HepG2 (cell line): Measurements from ENCODE around the gene B4GALT3. TPM values are rescaled to one million over a fixed set of nuclear protein-coding genes. Genes with fewer than 3 reads are reported as not detected.

Source experiments
- ATAC-seq: fragments of 200-7000 bp; cut with Tn5 transposase; 3 replicates; pipeline ENCODE4 v1.9.1; 2020; ENCODE audit warnings: mild to moderate bottlenecking, moderate library complexity
- BruUV-seq: library from RNA; stranded (reverse); fragments of 400-500 nt; replicated peaks from 2 replicates; lab custom pipeline; 2021; lab: Mats Ljungman, UMichigan
- CTCF ChIA-PET: fragments of 300-600 bp; formaldehyde crosslinking; extraction: SDS; loops from one replicate; lab custom pipeline; 2021; ENCODE audit warnings: low total read pairs, inconsistent platforms, low intra/inter-chr PET ratio; lab: Yijun Ruan, JAX
- POLR2A ChIA-PET: fragments of 350-600 bp; sonication (Branson Sonifier 250); formaldehyde crosslinking; loops from one replicate; lab custom pipeline; 2020; ENCODE audit warnings: antibody characterized with exemption, inconsistent platforms; lab: Yijun Ruan, JAX
- DNase-seq: peaks from one replicate; pipeline ENCODE4 v3.0.0-alpha.2; 2015; ENCODE audit warnings: low spot score
- FAIRE-seq: peaks from 3 replicates; lab custom pipeline; 2011; peaks lifted over from hg19 to GRCh38; lab: Jason Lieb, UNC
- H2AFZ ChIP-seq: one replicate; pipeline ENCODE4 v1.6.1; 2011; ENCODE audit warnings: low read length, inconsistent platforms
- H3K27ac ChIP-seq: fragments of 300-600 bp; 3 replicates; pipeline ENCODE4 v1.8.0; 2011; ENCODE audit warnings: mixed run types, mild to moderate bottlenecking, mixed read lengths, low read length, inconsistent platforms; ENCODE audit not compliant: insufficient read depth; ENCODE audit errors: extremely low read length
- H3K27me3 ChIP-seq, 2 experiments: fragments of 200-600 bp in 1 of 2; 2 replicates in 1 of 2; 3 replicates in 1 of 2; pipeline versions ENCODE4 v1.6.0 to v1.8.0; 2011; ENCODE audit warnings: low read length in 2 of 2, mild to moderate bottlenecking in 2 of 2, moderate library complexity in 2 of 2, inconsistent platforms in 1 of 2; ENCODE audit not compliant: insufficient read depth in 2 of 2, control insufficient read depth in 1 of 2
- H3K36me3 ChIP-seq, 2 experiments: fragments of 200-600 bp in 1 of 2; replicated peaks in 1 of 2; 2 replicates in 1 of 2; 3 replicates in 1 of 2; pipeline versions ENCODE4 v1.5.1 to v1.8.0; 2011; ENCODE audit warnings: low read length in 2 of 2, inconsistent platforms in 1 of 2; ENCODE audit not compliant: insufficient read depth in 2 of 2, control insufficient read depth in 1 of 2
- H3K4me1 ChIP-seq: 2 replicates; pipeline ENCODE4 v1.5.1; 2012; ENCODE audit warnings: low read length, inconsistent platforms; ENCODE audit not compliant: insufficient read depth
- H3K4me2 ChIP-seq: 2 replicates; pipeline ENCODE4 v1.6.0; 2011; ENCODE audit warnings: low read depth, low read length, inconsistent platforms
- H3K4me3 ChIP-seq, 3 experiments: fragments of 200-600 bp in 1 of 3; sonication (generic), shearing (Covaris generic) in 1 of 3; replicated peaks in 1 of 3; 2 replicates each; pipeline ENCODE4 v1.5.1; 2011 to 2016; ENCODE audit warnings: low read length in 3 of 3, inconsistent platforms in 2 of 3, low read depth in 2 of 3, mild to moderate bottlenecking in 2 of 3, control low read depth in 1 of 3, mixed read lengths in 1 of 3; ENCODE audit not compliant: insufficient read depth in 1 of 3
- H3K79me2 ChIP-seq: one replicate; pipeline ENCODE4 v1.6.1; 2011; ENCODE audit warnings: low read length, inconsistent platforms; ENCODE audit not compliant: insufficient read depth
- H3K9ac ChIP-seq: 2 replicates; pipeline ENCODE4 v1.6.0; 2011; ENCODE audit warnings: mild to moderate bottlenecking, low read depth, low read length, inconsistent platforms; ENCODE audit not compliant: insufficient read depth
- H3K9me3 ChIP-seq: 2 replicates; pipeline ENCODE4 v1.5.1; 2012; ENCODE audit warnings: mild to moderate bottlenecking, low read length
- H4K20me1 ChIP-seq: 2 replicates; pipeline ENCODE4 v1.6.0; 2011; ENCODE audit warnings: inconsistent platforms, mild to moderate bottlenecking, low read length, moderate library complexity; ENCODE audit not compliant: insufficient read depth
- CREB1 ChIP-seq, 2 experiments: fragments of 450-650 bp in 1 of 2; IDR thresholded peaks; 2 replicates each; pipeline ENCODE4 v1.6.1; 2016 to 2017; ENCODE audit warnings: control low read depth in 1 of 2, mild to moderate bottlenecking in 1 of 2, missing compliant biosample characterization in 1 of 2, missing genetic modification characterization in 1 of 2
- EP300 ChIP-seq, 3 experiments: sonication (generic) in 1 of 3; formaldehyde crosslinking in 1 of 3; IDR thresholded peaks; 2 replicates each; pipeline versions ENCODE4 v1.5.1 to v1.6.1; 2011 to 2020; ENCODE audit warnings: low read depth in 2 of 3, low read length in 2 of 3, borderline replicate concordance in 1 of 3, improper control_type of control experiment in 1 of 3, mild to moderate bottlenecking in 1 of 3, missing genetic modification reagents in 1 of 3, moderate library complexity in 1 of 3
- ISL2 ChIP-seq: sonication (generic); formaldehyde crosslinking; IDR thresholded peaks from 2 replicates; pipeline ENCODE4 v1.5.0; 2020; ENCODE audit warnings: missing genetic modification reagents
- KDM2A ChIP-seq: sonication (generic); formaldehyde crosslinking; IDR thresholded peaks from 2 replicates; pipeline ENCODE4 v1.4.0; 2020; ENCODE audit warnings: low read depth, missing genetic modification reagents, borderline replicate concordance
- KLF15 ChIP-seq: sonication (generic); formaldehyde crosslinking; IDR thresholded peaks from 2 replicates; pipeline ENCODE4 v1.8.1; 2023; ENCODE audit warnings: borderline replicate concordance, mild to moderate bottlenecking, inconsistent platforms, missing genetic modification reagents, mixed read lengths
- MED1 ChIP-seq: sonication (generic); formaldehyde crosslinking; IDR thresholded peaks from 2 replicates; pipeline ENCODE4 v1.4.0; 2020; ENCODE audit warnings: missing genetic modification reagents
- NFE2L1 ChIP-seq: sonication (generic); formaldehyde crosslinking; IDR thresholded peaks from 2 replicates; pipeline ENCODE4 v1.4.0; 2020; ENCODE audit warnings: missing genetic modification reagents, mild to moderate bottlenecking, borderline replicate concordance
- PAX8 ChIP-seq: sonication (generic); formaldehyde crosslinking; IDR thresholded peaks from 2 replicates; pipeline ENCODE4 v1.8.0; 2022; ENCODE audit warnings: mild to moderate bottlenecking, missing genetic modification reagents, borderline replicate concordance
- POLR2A ChIP-seq, 2 experiments: IDR thresholded peaks; 2 replicates each; pipeline ENCODE4 v1.6.1; 2011; ENCODE audit warnings: low read depth in 2 of 2, low read length in 2 of 2, mild to moderate bottlenecking in 1 of 2, moderate library complexity in 1 of 2; ENCODE audit not compliant: insufficient read depth in 1 of 2
- SPEN ChIP-seq: sonication (generic); formaldehyde crosslinking; IDR thresholded peaks from 2 replicates; pipeline ENCODE4 v1.5.1; 2020; ENCODE audit warnings: low read depth, mild to moderate bottlenecking, missing genetic modification reagents
- UBTF ChIP-seq: sonication (generic); formaldehyde crosslinking; IDR thresholded peaks from 2 replicates; pipeline ENCODE4 v1.4.0; 2020; ENCODE audit warnings: mild to moderate bottlenecking, missing genetic modification reagents
- ZNF160 ChIP-seq: sonication (generic); formaldehyde crosslinking; IDR thresholded peaks from 2 replicates; pipeline ENCODE4 v1.8.0; 2022; ENCODE audit warnings: mild to moderate bottlenecking, inconsistent platforms, missing genetic modification reagents
- ZNF362 ChIP-seq: sonication (generic); formaldehyde crosslinking; IDR thresholded peaks from 2 replicates; pipeline ENCODE4 v1.4.0; 2020; ENCODE audit warnings: missing genetic modification reagents, mild to moderate bottlenecking, borderline replicate concordance
- ZNF569 ChIP-seq: sonication (generic); formaldehyde crosslinking; IDR thresholded peaks from 2 replicates; pipeline ENCODE4 v1.5.0; 2020; ENCODE audit warnings: mild to moderate bottlenecking, missing genetic modification reagents, moderate library complexity, borderline replicate concordance
- WGBS: methylation state at CpG from one replicate; pipeline ENCODE4 v1.1.6; 2017; ENCODE audit warnings: low lambda C conversion rate; 5-methylcytosine and 5-hydroxymethylcytosine counted together
- in situ Hi-C: cut with HindIII; loops from 2 replicates; pipeline ENCODE4 v1.10.0; 2017; ENCODE audit warnings: low pct_unique_long_range_greater_than_20kb; ENCODE audit not compliant: extremely low pct_ligation_motif_present
- intact Hi-C: fragments of 100-400 bp; cut with micrococcal nuclease; formaldehyde crosslinking; loops from one replicate; pipeline ENCODE4 v1.10.0; 2022; ENCODE audit not compliant: unreplicated experiment
- polyA plus RNA-seq, 8 experiments: library from polyadenylated mRNA; depleted of rRNA in 3 of 8; stranded (reverse) in 7 of 8; unstranded in 1 of 8; fragments of >200 nt; fragmentation: Illumina TruSeq in 4 of 8; extraction: Trizol in 4 of 8; gene quantifications; 2 replicates each; pipeline versions ENCODE4 v1.2.1 to v1.2.3, GENCODE V29; 2011 to 2016; ENCODE audit warnings: low read depth in 4 of 8, missing spikeins in 1 of 8, mixed read lengths in 1 of 8; ENCODE audit not compliant: insufficient read depth in 1 of 8
- total RNA-seq, 5 experiments: library from RNA; depleted of rRNA; stranded (reverse); fragments of >200 nt; fragmentation: Illumina TruSeq; extraction: Trizol; gene quantifications; 2 replicates each; pipeline ENCODE4 v1.2.3, GENCODE V29; 2016; ENCODE audit warnings: low read depth in 1 of 5
- TF ChIP-seq, protein P1 (sequence below): sonication (generic); formaldehyde crosslinking; IDR thresholded peaks from 2 replicates; pipeline ENCODE4 v1.4.0; 2020; ENCODE audit warnings: missing genetic modification reagents, borderline replicate concordance

B4GALT3 gene
- total and polyA plus RNA-seq, 2 of the 13 experiments (the other 11 are each of a cell fraction or from before 2014, with no cell fraction given): 35.6 to 40.4 TPM

DNA sequence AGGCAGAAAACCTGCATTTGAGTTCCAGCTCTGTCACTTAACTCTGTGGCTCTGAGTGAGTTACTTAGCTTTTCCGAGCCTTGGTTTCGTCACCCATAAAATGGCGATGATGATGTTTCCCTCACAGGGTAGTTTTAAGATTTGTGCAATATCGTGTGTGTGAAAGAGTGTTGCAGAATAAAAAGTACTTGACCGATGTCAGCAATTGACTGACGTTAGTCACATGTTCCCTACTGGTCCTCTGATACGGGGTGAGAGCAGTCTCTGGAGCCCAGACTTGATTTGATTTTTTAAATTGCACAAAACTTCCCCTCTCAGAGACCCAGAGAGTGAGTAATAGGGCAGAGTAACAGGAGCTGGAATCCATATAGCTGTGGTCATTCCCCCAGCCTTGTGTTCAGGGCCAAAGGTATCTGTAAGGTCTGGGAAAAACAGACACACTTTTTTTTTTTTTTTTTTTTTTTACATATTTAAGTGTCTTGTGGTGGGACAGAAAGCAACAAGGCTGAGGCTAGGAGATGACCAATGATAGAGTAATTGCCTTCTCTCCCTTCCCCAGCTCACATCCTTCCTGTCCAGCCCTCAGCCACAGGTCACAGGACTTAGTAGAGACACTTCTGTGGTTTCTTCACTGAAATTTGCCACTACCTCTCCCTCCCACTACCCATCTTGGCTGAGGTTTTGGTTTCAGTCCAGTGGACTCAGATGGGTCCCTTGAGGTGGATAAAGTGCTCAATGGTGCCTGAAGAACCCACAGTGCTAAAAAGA lies 39.8 kb upstream of the B4GALT3 start:
- Histone ChIP-seq H3K79me2 (peaks cover 6% of the 10 kb centered on the region), H3K4me3 (peak overlapping the region in 2 of 3 experiments; percentile 31 to 63; a peak in 3 of 6 replicates), H3K27me3 (no peaks in the 10 kb centered on the region; a peak in 1 of 5 replicates), H2AFZ (no peak overlapping the region), H3K4me1 (peaks cover 65% of the 10 kb centered on the region), H3K36me3 (peaks cover 2 to 28% of the 10 kb centered on the region in 2 experiments), H3K4me2 (peak overlapping the region; percentile 87), H3K9me3 (no peaks in the 10 kb centered on the region), H4K20me1 (peaks cover 3% of the 10 kb centered on the region), H3K27ac (peak overlapping the region; percentile 99), H3K9ac (peak overlapping the region; percentile 67)
- DNase-seq (peak; percentile 59), FAIRE-seq (peak; percentile 58), ATAC-seq (peak; percentile 17)
- ChIA-PET POLR2A (interaction anchor here (0.8 to 12.5 kb wide), 11 partner anchors 9 to 172 kb away, joined by 3 to 357 read pairs (median 11); partner anchors contain the start of genes ADAMTS4, NDUFS2, PPOX and SDHC), CTCF (no interaction called here)
- in situ Hi-C loops: no loop called here
- intact Hi-C loops: no loop called here
- BruUV-seq: no TSS peak
- WGBS: 52% methylated on average over 7 of the region's 7 CpGs
- TF ChIP-seq, protein P1, sequence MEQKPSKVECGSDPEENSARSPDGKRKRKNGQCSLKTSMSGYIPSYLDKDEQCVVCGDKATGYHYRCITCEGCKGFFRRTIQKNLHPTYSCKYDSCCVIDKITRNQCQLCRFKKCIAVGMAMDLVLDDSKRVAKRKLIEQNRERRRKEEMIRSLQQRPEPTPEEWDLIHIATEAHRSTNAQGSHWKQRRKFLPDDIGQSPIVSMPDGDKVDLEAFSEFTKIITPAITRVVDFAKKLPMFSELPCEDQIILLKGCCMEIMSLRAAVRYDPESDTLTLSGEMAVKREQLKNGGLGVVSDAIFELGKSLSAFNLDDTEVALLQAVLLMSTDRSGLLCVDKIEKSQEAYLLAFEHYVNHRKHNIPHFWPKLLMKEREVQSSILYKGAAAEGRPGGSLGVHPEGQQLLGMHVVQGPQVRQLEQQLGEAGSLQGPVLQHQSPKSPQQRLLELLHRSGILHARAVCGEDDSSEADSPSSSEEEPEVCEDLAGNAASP (CRISPR knock-in tag): 0 out of 2 replicates have a peak, but pooled peaks have one; percentile 5
- TF ChIP-seq ZNF362 (peak; percentile 63), EP300 (IDR thresholded peaks at IDR 0.05; ENCODE audit: low read depth in 2 of 2, low read length in 2 of 2) (0 out of 4 replicates have a peak, but pooled peaks of 1 of the 2 experiments have one; percentile 16), EP300 (CRISPR knock-in tag; IDR thresholded peaks at IDR 0.05; ENCODE audit: borderline replicate concordance) (no peak), ZNF160 (0 out of 2 replicates have a peak, but pooled peaks have one; percentile 22), UBTF (CRISPR knock-in tag) (peak; percentile 11; the same call in 1 of the 2 replicates), PAX8 (0 out of 2 replicates have a peak, but pooled peaks have one; percentile 40), ZNF569 (no peak), MED1 (CRISPR knock-in tag) (peak; percentile 19; the same call in 1 of the 2 replicates), KLF15 (CRISPR knock-in tag) (no peak), NFE2L1 (CRISPR knock-in tag) (no peak), KDM2A (CRISPR knock-in tag) (no peak), SPEN (CRISPR knock-in tag) (0 out of 2 replicates have a peak, but pooled peaks have one; percentile 22), ISL2 (CRISPR knock-in tag) (0 out of 2 replicates have a peak, but pooled peaks have one; percentile 2), CREB1 (IDR thresholded peaks at IDR 0.05) (0 out of 2 replicates have a peak, but pooled peaks have one; percentile 27), CREB1 (CRISPR knock-in tag; IDR thresholded peaks at IDR 0.05) (no peak; the same call in 1 of the 2 replicates), POLR2A (IDR thresholded peaks at IDR 0.05; ENCODE audit: insufficient read depth in 1 of 2, low read depth in 2 of 2, low read length in 2 of 2) (peak in 1 of 2 experiments; percentile 14; a peak in 2 of 4 replicates)
